GM19239 (cell line): ENCODE data around the gene TMC2.
A peak's percentile ranks its signal among the peaks of the same experiment; 100 is the strongest.
"Not testable (repeated sequence)": the region's sequence is repeated elsewhere in the genome, so short reads cannot be mapped to it uniquely, and the experiment has no call there.

Experiments used
- DNase-seq: peaks from one replicate; pipeline ENCODE4 v3.0.0; 2011; ENCODE audit warnings: low spot score; ENCODE audit not compliant: insufficient read length
- FAIRE-seq: peaks from 2 replicates; lab custom pipeline; 2011; peaks lifted over from hg19 to GRCh38; lab: Jason Lieb, UNC

The TMC2 gene, protein sequence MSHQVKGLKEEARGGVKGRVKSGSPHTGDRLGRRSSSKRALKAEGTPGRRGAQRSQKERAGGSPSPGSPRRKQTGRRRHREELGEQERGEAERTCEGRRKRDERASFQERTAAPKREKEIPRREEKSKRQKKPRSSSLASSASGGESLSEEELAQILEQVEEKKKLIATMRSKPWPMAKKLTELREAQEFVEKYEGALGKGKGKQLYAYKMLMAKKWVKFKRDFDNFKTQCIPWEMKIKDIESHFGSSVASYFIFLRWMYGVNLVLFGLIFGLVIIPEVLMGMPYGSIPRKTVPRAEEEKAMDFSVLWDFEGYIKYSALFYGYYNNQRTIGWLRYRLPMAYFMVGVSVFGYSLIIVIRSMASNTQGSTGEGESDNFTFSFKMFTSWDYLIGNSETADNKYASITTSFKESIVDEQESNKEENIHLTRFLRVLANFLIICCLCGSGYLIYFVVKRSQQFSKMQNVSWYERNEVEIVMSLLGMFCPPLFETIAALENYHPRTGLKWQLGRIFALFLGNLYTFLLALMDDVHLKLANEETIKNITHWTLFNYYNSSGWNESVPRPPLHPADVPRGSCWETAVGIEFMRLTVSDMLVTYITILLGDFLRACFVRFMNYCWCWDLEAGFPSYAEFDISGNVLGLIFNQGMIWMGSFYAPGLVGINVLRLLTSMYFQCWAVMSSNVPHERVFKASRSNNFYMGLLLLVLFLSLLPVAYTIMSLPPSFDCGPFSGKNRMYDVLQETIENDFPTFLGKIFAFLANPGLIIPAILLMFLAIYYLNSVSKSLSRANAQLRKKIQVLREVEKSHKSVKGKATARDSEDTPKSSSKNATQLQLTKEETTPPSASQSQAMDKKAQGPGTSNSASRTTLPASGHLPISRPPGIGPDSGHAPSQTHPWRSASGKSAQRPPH

DNA sequence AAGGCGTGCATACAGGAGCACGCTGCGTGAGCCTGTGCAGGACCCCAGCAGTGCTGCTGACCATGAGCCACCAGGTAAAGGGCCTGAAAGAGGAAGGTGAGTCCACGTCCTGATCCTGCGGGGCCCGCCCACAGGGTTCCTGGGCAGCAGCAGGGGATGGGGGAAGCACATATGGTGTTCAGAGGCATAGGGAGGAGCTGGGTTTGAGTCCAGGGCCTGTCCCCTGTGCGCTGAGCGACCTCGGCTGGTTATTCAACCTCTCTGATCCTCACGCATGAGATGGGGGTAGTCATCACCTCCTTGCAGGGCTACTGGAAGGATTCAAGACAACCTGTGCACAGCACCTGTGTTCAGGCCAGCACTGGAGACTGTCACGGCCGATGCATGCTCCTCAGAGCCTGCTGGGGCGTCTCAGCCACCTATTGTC lies at the start of gene TMC2:
Gene TMC2 (plus strand): TSS at position 14 of the 427 bp plus-strand sequence. CDS start 49 bp downstream, at position 63.
- DNase-seq (no peak), FAIRE-seq (no peak)

DNA sequence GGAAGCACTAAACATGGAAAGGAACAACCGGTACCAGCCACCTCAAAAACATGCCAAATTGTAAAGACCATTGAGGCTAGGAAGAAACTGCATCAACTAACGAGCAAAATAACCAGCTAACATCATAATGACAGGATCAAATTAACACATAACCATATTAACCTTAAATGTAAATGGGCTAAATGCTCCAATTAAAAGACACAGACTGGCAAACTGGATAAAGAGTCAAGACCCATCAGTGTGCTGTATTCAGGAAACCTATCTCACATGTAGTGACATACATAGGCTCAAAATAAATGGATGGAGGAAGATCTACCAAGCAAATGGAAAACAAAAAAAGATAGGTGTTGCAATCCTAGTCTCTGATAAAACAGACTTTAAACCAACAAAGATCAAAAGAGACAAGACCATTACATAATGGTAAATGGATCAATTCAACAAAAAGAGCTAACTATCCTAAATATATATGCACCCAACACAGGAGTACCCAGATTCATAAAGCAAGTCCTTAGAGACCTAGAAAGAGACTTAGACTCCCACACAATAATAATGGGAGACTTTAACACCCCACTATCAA lies 33.5 kb upstream of the TMC2 start:
- not testable (repeated sequence) for DNase-seq, FAIRE-seq

DNA sequence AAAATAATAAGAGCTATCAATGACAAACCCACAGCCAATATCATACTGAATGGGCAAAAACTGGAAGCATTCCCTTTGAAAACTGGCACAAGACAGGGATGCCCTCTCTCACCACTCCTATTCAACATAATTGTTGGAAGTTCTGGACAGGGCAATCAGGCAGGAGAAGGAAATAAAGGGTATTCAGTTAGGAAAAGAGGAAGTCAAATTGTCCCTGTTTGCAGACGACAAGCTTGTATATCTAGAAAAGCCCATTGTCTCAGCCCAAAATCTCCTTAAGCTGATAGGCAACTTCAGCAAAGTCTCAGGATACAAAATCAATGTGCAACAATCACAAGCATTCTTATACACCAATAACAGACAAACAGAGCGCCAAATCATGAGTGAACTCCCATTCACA lies 31.6 kb upstream of the TMC2 start:
- DNase-seq, FAIRE-seq: not testable (repeated sequence)

DNA sequence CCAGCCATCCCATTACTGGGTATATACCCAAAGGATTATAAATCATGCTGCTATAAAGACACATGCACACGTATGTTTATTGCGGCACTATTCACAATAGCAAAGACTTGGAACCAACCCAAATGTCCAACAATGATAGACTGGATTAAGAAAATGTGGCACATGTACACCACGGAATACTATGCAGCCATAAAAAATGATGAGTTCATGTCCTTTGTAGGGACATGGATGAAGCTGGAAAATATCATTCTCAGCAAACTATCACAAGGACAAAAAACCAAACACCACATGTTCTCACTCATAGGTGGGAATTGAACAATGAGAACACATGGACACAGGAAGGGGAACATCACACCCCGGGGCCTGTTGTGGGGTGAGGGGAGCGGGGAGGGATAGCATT lies 29.9 kb upstream of the TMC2 start:
- FAIRE-seq, DNase-seq: not testable (repeated sequence)

DNA sequence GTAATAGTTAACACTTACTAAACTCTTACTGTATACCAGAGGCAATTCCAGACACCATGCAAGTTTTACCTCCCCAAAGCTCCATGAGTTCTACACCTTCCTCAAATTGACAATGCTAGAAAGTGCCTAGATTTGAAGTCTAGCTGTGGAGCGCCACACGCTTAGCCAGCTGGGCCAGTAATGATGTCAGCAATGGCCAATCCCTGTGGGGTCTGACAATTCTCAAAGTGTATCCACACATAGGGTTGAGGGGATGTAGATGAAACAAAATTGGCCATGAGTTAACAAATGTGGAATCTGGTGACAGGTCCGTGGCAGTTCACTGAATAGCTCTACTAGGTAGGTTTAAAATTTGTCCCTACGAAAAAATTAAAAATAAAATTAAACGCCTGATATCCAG lies 28.9 kb upstream of the TMC2 start:
- DNase-seq (no peak), FAIRE-seq (no peak)

DNA sequence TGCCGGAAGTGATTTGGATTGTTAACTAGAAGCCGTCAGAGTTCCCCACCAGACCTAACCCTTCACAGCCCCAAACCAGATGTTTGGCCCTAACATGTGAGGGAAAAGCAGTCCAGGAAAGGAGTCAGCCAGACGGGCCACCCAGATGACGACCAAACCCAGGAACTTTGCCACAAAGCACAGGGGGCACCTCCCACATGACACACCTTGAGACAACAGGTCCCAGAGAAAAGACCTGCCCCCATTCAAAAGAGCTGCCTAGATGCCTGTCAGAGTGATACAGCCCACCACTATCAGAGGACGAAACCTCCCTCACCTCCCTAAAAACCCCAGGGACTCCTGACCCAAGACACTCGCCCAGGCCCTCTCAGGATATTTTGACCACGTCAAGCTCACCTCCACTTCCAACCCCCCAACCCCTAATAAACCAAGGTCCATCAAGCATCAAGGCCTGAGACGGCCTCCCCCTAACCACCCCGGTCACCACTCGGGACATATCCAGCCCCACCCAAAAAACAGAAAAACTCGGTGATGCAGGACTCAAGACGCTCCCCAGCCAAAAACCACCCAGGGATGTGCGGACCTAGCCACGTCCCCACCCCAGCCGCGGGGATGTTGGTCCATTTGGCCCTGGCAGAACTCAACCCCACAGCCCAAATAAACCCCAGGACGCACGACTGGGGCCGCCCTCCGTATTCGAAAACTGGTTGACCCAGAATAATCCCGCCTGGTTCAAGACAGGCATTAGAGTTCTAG lies 28.3 kb upstream of the TMC2 start:
- no peak for DNase-seq
- FAIRE-seq = no peak

DNA sequence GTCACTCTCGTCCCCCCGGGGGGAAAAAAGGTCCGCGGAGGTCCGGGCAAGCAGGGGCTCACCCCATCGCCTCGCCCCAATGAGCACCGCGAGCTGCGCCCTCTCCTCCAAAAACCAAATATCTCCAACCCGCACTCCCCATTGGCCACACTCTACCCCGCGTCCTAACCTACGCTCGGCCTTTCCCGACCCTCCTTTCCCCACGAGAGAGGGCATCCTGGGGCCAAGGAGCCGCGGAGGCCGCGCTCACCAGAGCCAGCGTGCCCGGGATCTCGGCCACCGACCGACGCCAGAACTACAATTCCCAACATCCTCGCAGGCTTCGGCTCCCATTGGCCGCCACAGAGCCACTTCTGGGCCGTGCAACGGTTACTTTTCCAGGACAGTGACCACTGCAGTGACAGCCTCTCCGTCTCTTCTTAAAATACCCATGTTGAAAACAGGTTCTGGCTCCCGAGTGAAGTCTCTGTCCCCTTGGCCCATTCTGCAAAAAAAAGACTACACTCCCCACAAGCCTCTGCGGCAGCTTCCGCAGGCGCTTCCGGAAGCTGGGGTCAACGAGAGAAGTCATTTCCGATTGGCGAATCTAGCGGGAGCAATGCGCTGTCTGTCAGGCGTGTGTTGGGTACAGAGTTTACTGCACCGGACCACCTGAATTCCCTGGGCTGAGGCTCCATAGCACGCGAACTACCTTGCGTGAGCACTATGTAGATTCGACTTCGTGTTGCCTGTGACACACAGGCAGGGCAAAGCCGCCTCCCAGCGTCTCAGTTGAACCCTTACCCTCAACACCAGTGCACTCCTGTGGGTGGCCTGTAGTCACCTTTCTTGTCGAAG lies 27.5 kb upstream of the TMC2 start, which contains the start of gene ZNF343:
Gene ZNF343 (minus strand): TSS at position 285 of the 837 bp plus-strand sequence. CDS start 15,020 bp downstream, outside the sequence.
- DNase-seq = peak; percentile 81
- peak; percentile 96 for FAIRE-seq

DNA sequence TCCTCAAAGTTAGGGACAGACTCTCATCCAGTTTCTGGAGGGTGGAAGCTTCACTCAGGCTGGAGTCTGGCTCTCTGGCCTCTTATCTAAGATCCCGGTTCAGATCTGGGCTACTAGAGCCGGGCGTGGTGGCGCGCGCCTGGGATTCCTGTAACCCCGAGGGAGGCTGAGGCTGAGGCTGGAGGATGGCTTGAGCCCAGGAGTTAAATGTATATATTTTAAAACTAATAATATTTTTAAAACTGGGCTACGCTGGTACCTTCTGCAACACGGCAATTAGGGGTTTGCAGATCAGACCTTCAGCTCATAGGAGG lies 26.9 kb upstream of the TMC2 start:
- no peak for FAIRE-seq

DNA sequence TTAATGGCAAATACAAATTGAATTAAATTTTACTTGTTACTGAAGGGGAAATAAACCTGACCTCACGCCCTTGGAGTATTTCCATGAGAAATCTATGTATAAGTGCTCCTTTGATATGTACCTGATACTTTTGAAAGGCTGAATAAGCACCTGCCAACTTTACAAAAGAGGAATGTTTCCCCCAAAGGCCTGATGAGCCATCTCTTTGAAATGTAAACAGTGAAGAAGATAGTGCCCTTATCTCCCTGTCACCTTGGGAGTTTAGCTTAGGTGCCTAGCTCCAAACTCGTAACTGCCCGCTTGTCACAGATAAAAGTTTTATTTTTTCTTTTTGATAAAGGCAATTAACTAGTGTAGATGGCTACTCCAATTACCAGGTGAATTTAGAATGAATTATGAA lies 26.6 kb upstream of the TMC2 start:
- DNase-seq = no peak
- FAIRE-seq = no peak

More for the DNA sequence above, 26.9 kb upstream of the TMC2 start:
- DNase-seq = no peak

DNA sequence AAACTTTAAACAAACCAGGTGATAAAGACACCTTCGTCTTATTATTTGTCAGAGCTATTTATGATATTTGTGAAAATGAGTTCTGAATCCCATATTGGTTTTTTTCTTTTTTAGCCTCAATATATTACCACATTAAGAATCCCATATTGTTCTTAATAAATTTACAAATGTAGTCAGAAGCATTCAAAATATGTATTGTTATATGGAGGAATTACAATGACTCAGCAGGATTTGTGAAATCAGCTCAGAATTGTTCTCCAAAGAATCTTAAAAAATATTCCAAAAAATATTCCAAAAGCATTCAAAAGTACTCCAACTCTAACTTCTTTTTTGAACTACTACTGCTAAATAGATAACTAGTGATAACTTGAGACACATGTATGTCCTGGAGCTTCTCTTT lies 21.2 kb upstream of the TMC2 start:
- DNase-seq (no peak), FAIRE-seq (no peak)

DNA sequence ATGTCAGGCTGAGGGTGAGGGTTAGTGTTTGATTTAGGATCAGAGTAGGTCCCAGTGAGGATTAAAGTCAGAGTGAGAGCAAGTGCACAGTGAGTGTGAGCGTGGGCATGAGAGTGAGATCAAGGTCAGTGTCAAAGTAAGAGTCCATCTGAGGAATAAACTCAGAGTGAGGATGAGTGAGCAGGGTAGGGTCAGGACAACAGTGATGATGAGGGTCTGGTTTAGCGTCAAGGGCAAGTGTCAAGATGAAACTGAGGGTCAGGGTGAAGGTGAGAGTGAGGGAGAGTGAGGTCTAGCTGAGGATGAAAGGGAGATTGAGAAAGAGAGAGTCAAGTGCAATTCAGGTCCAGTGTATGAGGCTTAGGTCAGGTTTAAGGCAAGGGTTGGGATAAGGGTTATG lies 20.0 kb upstream of the TMC2 start:
- DNase-seq (no peak), FAIRE-seq (no peak)

DNA sequence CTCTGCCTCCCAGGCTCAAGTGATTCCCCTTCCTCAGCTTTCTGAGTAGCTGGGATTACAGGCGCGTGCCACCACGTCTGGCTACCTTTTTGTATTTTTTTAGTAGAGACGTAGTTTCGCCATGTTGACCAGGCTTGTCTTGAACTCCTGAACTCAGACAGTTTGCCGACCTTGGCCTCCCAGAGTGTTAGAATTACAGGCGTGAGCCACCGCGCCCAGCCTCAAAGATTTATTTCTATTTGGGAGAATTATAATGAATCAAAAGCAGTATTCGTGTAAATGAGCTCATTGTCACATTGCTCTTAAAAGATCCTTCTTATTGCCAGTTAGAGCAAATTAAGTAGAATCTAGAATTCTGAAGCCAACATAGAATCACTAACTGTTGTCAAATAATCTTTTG lies 18.3 kb upstream of the TMC2 start:
- FAIRE-seq = no peak
- no peak for DNase-seq

DNA sequence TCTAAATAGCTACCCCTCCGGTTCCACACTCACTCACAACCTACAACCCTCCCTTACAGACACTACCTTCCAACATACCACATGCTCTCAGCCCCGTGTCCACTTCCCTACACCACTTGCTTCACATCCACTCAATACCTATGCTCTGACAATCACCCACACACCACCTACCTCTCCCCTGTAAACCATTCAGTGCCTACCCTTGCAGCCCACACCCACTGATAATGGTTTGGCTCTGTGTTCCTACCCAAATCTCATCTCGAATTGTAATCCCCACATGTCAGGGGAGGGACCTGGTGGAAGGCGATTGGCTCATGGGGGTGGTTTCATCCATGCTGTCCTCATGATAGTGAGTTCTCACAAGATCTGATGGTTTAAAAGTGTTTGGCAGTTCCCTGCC lies 17.8 kb upstream of the TMC2 start:
- FAIRE-seq (no peak), DNase-seq (no peak)

DNA sequence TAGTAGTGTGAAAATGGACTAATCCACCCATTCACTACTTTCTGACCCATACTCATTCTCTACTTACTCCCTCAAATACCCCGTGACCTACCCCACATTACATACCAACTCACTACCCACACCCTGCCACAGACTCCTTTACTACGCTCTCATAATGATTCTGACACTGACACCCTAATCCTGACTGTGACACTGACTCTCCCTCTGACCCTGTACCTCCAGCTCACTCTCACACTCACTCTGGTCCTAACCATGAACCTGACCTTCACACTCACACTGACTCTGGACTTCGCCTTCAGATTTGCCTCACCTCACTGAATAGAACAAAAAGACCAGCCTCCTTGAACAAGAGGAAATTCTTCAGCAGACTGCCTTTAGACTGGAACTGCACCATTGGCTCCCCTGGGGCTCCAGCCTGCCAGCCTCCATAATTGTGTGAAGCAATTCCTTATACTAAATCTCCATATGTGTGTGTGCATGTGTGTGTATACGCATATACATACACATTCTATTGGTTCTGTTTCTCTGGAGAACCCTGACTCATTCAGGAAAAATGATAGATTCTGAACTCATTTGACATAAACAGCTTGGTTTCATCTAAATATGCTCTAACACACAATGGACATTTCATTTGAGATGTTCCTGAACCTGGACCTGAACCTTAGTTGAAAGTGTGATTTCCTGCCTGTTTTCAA lies 17.1 kb upstream of the TMC2 start:
- FAIRE-seq (no peak), DNase-seq (no peak)

DNA sequence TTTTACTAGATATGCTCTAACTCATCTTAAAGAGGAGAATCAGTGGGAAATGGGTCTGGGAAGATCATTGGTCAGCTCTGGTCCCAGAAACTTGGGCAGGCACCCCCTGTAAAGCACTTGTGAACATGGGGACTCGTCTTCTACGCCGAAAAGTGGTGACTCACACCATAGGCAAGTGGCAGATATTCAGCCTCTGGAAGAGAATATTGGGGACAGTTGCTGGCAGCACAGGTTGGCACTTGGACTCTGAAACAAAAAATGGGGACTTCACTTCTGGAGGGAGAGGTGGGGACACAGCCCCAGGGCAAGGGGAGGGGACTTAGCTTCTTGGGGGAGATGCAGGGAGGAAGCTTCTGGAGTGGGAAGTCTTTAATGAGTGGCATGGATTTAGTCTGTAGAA lies 15.8 kb upstream of the TMC2 start:
- DNase-seq = no peak
- no peak for FAIRE-seq

DNA sequence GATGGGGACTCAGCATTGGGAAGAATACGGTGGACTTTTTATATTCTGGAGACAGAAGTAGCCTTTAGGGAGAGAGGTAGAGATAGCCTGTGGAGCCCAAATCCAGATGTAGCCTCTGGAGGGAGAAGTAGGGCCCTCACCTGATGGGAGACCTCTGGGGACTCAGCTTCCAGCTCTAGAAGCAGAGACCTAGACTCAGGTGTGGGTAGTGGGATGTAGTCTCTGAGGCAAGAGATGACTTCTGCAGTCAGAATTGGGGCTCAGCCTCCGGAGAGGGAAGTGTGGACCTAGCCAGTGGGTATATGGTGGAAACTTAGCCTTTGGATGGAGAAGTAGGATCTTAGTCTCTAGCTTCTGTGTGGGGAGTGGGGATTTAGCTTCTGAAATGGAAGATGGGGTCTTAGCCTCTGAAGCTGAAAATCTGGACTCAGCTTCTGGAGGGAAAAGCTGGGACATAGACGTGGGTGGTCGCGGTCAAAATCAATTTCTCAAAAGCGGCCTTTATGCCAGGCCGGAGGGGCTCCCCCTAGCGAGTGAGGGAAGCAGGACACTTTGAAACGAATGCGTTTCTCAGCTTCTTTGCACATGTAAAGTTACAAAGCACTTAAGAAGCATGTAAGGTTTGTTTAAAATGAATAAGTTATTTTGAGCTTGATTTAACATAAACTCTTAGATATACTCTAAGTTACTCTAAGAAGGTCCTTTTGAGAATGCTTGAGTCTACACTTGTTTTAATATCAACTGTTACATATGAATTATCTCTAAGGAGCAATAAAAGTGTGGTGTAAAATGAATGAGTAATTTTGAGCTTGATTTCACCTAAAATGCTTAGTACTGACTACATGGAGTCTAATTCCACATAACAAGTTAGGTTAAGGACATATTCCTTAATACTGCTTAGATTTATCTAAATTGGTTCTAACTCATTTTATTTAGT lies 14.7 kb upstream of the TMC2 start:
- FAIRE-seq (peak; percentile 26), DNase-seq (no peak)

DNA sequence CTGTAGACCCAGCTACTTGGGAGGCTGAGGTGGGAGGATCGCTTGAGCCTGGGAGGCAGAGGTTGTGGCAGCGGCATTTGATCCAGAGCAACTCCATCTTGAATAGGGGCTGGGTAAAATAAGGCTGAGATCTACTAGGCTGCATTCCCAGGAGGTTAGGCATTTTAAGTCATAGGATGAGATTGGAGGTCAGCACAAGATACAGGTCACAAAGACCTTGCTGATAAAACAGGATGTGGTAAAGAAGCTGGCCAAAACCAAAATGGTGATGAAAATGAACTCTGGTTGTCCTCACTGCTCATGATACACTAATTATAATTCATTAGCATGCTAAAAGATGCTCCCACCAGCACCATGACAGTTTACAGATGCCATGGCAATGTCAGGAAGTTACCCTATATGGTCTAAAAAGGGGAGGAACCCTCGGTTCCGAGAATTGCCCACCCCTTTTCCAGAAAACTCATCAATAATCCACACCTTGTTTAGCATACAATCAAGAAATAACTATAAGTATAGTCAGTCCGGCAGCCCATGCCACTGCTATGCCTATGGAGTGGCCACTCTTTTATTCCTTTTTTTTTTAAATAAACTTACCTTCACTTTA lies 13.4 kb upstream of the TMC2 start:
- DNase-seq, FAIRE-seq: not testable (repeated sequence)
